H1 (cell line): ENCODE measurements around the gene OXLD1. TPM values are rescaled to one million over a fixed set of nuclear protein-coding genes. Genes with fewer than 3 reads are reported as not detected.

Experiments
- GABPA ChIP-seq: IDR thresholded peaks from 2 replicates; pipeline ENCODE4 v1.6.1; 2011; ENCODE audit warnings: mild to moderate bottlenecking, low read length, moderate library complexity, borderline replicate concordance; ENCODE audit not compliant: insufficient read depth
- polyA plus RNA-seq, 7 experiments: library from polyadenylated mRNA; depleted of rRNA in 3 of 7; stranded (reverse) in 5 of 7; unstranded in 2 of 7; fragments of >200 nt in 5 of 7; fragments of 200-250 nt in 2 of 7; gene quantifications; 1 replicate in 5 of 7; 2 replicates in 1 of 7; 4 replicates in 1 of 7; pipeline versions ENCODE4 v1.2.1 to v1.2.3, GENCODE V29; 2011 to 2013; ENCODE audit warnings: missing spikeins in 2 of 7, mixed read lengths in 2 of 7
- total RNA-seq: library from RNA; stranded (reverse); fragmentation: NEBNext Ultra II Directional; extraction: Animal tissue kit (Norgen Biotek cat#: 25700); gene quantifications from 2 replicates; pipeline ENCODE4 v1.2.1, GENCODE V29; 2021
- TF ChIP-seq, protein P1 (sequence below): fragments of 300-600 bp; sonication (generic); IDR thresholded peaks from 2 replicates; pipeline ENCODE4 v1.7.1; 2012; ENCODE audit warnings: low read length, moderate library complexity, mild to moderate bottlenecking, inconsistent platforms; ENCODE audit not compliant: insufficient replicate concordance

OXLD1 gene
- total and polyA plus RNA-seq, 2 of the 8 experiments (the other 6 are each of a cell fraction or from before 2014, with no cell fraction given), result 41.5 to 61.9 TPM

DNA sequence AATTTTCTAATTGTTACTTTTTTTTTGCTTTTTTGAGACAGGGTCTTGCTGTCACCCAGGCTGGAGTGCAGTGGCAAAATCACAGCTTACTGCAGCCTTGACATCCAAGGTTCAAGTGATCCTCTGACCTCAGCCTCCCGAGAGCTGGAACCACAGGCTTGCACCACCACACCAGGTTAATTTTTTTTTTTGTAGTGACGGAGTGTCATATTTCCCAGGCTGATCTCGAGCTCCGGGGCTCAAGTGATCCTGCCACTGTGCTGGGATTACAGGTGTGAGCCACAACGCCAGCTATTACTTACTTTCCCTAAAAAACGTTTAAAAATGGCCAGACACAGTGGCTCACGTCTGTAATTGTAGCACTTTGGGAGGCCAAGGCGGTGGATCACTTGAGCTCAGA is 36.1 kb downstream of the OXLD1 start (continued):
- TF ChIP-seq GABPA, result no peak
- TF ChIP-seq, protein P1, sequence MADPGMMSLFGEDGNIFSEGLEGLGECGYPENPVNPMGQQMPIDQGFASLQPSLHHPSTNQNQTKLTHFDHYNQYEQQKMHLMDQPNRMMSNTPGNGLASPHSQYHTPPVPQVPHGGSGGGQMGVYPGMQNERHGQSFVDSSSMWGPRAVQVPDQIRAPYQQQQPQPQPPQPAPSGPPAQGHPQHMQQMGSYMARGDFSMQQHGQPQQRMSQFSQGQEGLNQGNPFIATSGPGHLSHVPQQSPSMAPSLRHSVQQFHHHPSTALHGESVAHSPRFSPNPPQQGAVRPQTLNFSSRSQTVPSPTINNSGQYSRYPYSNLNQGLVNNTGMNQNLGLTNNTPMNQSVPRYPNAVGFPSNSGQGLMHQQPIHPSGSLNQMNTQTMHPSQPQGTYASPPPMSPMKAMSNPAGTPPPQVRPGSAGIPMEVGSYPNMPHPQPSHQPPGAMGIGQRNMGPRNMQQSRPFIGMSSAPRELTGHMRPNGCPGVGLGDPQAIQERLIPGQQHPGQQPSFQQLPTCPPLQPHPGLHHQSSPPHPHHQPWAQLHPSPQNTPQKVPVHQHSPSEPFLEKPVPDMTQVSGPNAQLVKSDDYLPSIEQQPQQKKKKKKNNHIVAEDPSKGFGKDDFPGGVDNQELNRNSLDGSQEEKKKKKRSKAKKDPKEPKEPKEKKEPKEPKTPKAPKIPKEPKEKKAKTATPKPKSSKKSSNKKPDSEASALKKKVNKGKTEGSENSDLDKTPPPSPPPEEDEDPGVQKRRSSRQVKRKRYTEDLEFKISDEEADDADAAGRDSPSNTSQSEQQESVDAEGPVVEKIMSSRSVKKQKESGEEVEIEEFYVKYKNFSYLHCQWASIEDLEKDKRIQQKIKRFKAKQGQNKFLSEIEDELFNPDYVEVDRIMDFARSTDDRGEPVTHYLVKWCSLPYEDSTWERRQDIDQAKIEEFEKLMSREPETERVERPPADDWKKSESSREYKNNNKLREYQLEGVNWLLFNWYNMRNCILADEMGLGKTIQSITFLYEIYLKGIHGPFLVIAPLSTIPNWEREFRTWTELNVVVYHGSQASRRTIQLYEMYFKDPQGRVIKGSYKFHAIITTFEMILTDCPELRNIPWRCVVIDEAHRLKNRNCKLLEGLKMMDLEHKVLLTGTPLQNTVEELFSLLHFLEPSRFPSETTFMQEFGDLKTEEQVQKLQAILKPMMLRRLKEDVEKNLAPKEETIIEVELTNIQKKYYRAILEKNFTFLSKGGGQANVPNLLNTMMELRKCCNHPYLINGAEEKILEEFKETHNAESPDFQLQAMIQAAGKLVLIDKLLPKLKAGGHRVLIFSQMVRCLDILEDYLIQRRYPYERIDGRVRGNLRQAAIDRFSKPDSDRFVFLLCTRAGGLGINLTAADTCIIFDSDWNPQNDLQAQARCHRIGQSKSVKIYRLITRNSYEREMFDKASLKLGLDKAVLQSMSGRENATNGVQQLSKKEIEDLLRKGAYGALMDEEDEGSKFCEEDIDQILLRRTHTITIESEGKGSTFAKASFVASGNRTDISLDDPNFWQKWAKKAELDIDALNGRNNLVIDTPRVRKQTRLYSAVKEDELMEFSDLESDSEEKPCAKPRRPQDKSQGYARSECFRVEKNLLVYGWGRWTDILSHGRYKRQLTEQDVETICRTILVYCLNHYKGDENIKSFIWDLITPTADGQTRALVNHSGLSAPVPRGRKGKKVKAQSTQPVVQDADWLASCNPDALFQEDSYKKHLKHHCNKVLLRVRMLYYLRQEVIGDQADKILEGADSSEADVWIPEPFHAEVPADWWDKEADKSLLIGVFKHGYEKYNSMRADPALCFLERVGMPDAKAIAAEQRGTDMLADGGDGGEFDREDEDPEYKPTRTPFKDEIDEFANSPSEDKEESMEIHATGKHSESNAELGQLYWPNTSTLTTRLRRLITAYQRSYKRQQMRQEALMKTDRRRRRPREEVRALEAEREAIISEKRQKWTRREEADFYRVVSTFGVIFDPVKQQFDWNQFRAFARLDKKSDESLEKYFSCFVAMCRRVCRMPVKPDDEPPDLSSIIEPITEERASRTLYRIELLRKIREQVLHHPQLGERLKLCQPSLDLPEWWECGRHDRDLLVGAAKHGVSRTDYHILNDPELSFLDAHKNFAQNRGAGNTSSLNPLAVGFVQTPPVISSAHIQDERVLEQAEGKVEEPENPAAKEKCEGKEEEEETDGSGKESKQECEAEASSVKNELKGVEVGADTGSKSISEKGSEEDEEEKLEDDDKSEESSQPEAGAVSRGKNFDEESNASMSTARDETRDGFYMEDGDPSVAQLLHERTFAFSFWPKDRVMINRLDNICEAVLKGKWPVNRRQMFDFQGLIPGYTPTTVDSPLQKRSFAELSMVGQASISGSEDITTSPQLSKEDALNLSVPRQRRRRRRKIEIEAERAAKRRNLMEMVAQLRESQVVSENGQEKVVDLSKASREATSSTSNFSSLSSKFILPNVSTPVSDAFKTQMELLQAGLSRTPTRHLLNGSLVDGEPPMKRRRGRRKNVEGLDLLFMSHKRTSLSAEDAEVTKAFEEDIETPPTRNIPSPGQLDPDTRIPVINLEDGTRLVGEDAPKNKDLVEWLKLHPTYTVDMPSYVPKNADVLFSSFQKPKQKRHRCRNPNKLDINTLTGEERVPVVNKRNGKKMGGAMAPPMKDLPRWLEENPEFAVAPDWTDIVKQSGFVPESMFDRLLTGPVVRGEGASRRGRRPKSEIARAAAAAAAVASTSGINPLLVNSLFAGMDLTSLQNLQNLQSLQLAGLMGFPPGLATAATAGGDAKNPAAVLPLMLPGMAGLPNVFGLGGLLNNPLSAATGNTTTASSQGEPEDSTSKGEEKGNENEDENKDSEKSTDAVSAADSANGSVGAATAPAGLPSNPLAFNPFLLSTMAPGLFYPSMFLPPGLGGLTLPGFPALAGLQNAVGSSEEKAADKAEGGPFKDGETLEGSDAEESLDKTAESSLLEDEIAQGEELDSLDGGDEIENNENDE, result no peak
- TF ChIP-seq, all 59 proteins: peak for 0
